Measurements from ENCODE around the gene TPRX1.
A peak's percentile ranks its signal among the peaks of the same experiment; 100 is the strongest.
"Not testable (repeated sequence)": the region's sequence is repeated elsewhere in the genome, so short reads cannot be mapped to it uniquely, and the experiment has no call there.

TPRX1 gene

DNA sequence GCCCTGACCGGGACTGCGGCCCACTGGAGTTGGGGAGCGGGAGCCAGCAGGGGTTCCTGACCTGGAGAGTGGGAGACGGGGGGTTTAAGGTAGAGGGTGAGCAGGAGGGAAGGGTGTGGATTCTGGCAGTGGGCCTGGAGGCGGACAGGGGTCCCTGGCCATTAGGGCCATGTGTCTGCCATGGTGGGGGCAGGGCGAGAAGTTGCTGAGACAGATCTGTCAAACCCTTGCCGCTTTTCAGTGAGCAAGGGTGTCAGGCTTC, 38.1 kb downstream of the TPRX1 start:
- DNase-seq, result no peak

DNA sequence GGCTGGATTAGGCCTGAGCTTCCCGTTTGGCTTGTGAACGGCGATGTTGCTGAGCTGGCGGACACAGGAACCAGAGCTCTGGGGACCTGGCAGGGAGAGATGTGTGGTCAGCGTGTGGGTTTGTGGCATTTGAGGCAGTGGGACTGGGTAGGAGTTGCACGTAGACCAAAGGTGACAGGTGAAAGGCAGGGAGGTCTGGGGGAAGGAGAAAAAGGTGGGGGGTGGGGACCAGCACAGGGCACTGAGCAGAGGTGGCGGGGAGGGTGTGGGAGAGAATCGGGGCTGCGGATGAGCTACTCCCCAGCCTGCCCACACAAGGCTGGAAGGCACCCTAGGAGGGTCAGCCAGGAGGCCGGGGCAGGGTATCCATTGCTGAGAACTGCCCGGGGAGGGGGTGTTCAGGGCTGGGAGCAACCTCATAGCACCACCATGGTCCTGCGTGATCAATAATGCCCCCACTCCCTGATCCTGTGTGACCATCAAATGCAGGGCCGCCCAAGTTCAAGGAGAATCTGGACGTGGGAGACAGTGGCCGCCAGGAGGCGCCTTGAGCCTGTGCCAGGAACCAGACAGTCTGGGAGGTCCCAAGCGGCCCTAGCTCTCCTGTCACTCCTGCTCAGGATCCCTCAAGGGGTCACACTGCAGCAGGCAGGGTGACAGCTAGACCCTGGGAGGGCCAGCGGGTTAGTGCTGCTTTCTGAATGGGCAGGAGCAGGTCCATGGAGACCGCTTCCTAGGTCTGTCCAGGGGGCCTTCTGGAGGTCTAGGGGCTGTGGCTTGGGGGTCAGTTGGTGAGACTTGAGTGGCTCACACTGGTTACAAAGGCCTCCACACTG, 38.6 kb downstream of the TPRX1 start:
- peak; percentile 90 for DNase-seq

GRCh38 chr19:47764705-47765104, 39.6 kb downstream of the TPRX1 start:
- not testable (repeated sequence) for DNase-seq

DNA sequence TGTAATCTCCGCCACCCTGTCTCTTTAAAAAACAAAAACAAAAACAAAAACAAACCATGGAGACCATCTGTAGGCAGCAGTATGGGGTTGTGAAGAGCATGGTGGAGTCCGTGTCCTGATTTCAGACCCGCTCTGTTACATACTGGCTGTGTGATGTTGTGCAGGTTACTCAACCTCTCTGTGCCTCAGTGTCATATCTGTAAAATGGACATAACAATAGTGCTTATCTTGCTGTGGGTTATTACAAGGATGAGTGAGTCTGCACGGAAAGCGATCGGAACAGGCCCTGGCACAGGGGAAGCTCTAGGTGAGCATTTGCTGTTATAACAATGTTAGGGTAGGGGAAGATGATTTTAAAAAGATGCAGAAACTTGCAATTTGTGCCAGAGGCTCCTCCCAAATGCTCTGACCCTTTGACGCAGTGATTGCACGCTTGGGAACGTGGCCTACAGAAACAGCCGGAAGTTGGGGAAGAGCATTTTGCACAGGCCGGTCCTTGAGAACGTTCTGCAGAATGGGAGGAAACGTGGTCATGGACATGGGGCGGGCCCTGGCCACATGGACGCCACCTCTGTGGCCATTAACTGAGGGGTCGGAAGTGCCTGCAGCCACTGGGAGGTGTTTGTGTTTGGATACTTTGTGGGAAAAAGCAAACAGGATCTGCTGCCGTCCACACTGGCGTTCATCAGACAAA, 41.6 kb downstream of the TPRX1 start:
- no peak for DNase-seq

DNA sequence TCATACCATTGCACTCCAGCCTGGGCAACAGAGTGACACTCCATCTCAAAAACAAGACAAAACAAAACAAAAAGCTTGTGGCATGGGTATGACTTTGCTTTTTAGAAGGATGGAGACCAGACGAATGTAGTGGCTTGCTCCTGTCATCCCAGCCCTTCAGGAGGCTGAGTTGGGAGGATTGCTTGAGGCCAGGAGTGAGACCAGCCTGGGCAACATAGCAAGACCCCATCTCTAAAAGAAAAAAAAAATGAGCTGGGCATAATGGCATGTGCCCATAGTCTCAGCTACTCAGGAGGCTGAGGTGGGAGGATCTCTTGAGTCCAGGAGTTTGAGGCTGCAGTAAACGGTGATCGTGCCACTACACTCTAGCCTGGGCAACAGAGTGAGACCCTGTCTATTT, 42.2 kb downstream of the TPRX1 start:
- no peak for DNase-seq

DNA sequence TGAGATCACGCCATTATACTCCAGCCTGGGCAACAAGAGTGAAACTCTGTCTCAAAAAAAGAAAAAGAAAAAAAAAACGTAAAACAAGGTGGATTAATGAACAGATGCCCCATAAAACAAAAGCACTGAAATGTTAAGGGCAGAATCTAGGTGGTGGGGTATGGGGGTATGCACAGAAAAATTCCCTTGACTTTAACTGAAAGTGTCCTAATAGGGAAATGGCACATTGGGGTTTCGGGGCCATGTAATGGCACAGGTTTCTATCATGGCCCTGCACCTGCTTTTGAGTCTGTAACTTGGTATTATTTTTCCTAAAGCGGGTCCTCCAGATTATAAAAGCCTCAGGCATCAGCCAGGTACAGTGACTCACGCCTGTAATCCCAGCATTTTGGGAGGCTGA, 42.8 kb downstream of the TPRX1 start:
- no peak for DNase-seq

DNA sequence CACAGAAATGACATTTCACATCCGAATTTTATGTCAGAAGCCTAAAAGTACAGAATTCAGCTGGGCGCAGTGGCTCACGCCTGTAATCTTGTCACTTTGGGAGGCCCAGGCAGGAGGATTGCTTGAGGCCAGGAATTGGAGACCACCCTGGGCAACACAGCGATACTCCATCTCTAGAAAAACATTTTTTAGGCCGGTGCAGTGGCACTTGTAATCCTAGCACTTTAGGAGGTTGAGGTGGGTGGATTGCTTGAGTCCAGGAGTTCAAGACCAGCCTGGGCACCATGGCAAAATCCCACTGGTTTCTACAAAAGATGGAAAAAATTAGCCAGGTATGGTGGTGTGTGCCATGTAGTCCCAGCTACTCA, 43.7 kb downstream of the TPRX1 start:
- DNase-seq, result no peak

DNA sequence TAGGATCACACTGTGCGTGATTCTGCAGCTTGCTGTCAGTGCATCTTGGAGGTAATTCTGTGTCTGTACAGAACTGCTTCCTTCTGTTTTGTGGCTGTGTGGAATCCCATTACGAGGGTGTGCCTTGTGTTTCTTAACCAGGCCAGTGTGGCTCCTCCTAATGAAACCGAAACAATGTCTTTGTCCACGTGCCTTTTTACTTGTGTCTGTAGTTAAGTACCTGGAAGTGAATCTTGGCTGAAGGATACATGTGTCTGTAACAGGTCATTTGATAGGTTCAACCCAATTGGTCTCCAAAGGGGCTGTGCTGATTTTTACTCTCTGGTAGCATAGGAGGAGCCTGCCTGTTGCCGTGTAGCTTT, 45.9 kb downstream of the TPRX1 start:
- no peak for DNase-seq

DNA sequence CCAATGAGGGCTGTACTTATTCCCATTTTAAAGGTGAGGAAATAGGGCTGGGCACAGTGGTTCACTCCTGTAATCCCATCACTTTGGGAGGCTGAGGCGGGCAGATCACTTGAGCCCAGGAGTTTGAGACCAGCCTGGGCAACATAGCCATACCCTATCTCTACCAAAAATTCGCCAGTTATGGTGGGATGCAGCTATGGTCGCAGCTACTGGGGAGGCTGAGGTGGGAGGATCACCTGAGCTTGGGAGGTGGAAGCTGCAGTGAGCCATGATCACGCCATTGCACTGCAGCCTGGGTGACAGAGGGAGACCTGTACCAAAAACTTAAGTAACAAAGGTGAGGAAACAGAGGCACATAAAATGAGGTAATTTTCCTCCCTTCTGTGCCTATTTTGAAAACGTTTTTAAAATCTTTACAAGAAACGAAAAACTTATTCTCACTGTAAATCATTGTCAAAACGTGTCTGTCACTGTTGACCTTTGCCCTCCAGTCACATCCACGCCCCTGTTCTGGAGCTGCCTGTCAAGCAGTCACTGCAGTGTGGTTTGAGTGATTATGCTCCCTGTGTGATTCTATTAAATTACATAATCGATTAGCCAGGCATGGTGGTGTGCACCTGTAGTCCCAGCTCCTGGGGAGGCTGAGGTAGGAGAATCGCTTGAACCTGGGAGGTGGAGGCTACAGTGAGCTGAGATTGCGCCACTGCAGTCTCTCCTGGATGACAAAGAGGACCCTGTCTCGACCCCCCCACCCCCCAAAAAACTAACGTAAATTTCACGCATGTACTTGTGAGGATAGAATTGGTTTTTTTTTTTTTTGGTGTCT, 46.5 kb downstream of the TPRX1 start:
- DNase-seq, result no peak

DNA sequence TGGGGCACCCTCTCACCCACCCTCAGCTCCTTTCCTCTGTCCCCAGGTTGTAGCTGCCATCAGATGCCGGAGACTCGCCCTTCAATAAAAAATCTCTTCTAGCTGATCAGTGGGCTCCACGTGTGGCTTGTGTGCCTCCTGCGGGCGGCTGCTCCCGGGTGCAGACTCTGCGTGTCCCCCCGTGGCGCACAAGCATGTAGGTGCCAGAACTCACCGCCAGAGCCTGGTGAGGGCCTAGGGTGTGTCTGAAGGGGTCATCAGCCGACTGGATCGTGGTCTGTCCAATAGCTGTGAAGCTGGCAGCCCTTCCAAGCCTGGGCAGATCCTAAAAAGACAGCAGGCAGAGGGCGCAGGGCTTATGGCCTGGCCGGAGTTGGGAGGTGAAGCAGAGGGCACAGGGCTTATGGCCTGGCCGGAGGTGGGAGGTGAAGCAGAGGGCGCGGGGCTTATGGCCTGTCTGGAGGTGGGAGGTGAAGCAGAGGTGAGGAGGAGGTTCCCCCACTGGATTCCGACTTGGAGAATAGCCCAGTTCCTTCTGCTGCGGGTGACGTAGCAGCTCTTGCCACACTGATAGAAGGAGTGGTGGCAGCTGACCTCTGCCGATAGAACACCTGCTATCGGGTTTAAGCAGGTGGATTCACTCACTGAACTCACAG, 47.3 kb downstream of the TPRX1 start:
- no peak for DNase-seq

DNA sequence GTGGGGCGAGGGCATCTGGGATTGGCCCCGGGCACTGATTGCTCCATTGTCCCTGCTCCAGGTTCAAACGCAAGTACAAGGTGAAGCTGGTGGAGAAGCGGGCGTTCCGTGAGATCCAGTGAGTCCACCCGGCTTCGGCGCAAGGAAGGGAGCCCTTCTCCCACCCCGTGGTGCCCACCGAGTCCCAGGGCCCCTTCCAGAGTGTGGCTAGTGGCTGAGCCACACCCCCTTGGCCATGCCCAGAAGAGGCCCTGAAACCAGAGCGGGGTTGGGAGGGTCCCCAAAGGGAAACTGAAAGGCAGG, 47.8 kb downstream of the TPRX1 start:
- DNase-seq, result no peak

- DNase-seq, result no peak
Measured at GRCh38 chr19:47755762-47756626, 48.4 kb downstream of the TPRX1 start.

DNA sequence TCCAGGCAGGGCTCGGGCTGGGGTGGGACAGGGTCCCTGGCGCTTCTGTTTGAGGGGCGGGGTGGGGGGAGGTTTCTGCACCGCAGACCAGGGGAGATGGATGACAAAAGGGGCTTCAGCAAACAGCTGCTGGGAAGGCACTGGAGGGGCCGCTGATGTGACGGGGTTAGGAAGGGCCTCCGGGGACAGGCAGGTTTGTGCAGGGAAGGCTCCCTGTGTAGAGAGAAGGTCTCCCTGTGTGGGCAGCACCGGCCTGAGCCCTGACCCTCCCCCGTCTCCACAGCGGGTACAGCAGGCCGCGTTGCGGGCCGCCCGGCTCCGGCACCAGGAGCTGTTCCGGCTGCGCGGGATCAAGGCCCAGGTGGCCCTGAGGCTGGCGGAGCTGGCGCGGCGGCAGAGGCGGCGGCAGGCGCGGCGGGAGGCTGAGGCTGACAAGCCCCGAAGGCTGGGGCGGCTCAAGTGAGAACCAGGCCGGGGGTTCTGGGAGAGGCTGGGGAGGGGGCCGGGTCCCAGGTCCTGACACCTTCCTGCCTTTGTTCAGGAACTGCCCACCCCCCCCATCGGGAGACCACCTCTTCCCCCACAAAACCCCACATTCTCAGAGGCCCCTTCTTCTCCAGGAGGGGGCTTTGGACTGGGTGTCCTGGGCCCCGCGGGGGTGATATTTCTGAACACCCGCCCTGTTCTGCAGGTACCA, 49.1 kb downstream of the TPRX1 start:
- DNase-seq, result no peak

DNA sequence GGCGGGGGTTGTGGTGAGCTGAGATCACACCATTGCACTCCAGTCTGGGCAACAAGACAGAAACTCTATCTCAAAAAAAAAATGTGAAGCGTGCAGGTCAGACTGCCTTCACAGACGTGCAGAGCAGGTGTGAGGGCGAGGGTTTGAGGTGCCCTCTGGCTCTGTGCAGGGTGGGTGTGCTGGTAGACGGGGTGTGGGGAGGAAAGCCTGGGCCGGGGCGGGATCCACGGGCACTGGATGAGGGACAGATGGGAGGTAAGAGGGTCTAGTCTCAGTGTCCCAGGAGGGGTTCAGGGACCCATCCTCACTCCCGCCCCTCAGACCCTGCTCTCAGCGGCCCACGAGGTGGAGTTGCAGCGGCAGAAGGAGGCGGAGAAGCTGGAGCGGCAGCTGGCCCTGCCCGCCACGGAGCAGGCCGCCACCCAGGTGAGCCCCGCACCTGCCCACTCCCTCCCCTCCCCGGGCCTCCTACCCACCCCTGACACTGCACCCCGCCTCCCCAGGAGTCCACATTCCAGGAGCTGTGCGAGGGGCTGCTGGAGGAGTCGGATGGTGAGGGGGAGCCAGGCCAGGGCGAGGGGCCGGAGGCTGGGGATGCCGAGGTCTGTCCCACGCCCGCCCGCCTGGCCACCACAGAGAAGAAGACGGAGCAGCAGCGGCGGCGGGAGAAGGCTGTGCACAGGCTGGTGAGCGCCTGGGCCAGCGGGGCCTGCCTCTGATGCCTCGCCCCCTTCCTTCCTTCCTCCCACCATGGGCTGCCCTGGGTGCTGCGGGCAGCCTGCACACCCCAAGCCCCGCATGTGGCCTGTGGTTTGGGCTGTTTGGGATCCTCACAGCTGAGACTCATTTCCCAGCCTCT, 49.9 kb downstream of the TPRX1 start:
- DNase-seq, result no peak

- no peak for DNase-seq
Measured at GRCh38 chr19:47752440-47753211, 51.7 kb downstream of the TPRX1 start.

Measured in islet precursor cell (in vitro differentiated cells).